Measurements from ENCODE around the gene ANKFY1.
A peak's percentile ranks its signal among the peaks of the same experiment; 100 is the strongest.
"Not testable (repeated sequence)": the region's sequence is repeated elsewhere in the genome, so short reads cannot be mapped to it uniquely, and the experiment has no call there.

The ANKFY1 gene

GRCh38 chr17:4144422-4144747, 119.4 kb downstream of the ANKFY1 start:
- no peak for DNase-seq (ENCODE audit: low read depth)
- H3K4me3 ChIP-seq (ENCODE audit: low read depth, low read length): peak overlapping the region; percentile 77
- TF ChIP-seq MAX (IDR thresholded peaks at IDR 0.05; ENCODE audit: low read depth, low read length): no peak
- TF ChIP-seq MYC (IDR thresholded peaks at IDR 0.05; ENCODE audit: low read depth, low read length): no peak
- no peak for TF ChIP-seq POLR2A (IDR thresholded peaks at IDR 0.05; ENCODE audit: extremely low read depth, insufficient read length)
- no peak for TF ChIP-seq CTCF (IDR thresholded peaks at IDR 0.05; ENCODE audit: low read depth, low read length)

- DNase-seq (ENCODE audit: low read depth): peak; percentile 90
- TF ChIP-seq POLR2A (IDR thresholded peaks at IDR 0.05; ENCODE audit: extremely low read depth, insufficient read length) (peak; percentile 60), CTCF (IDR thresholded peaks at IDR 0.05; ENCODE audit: low read depth, low read length) (no peak), MYC (IDR thresholded peaks at IDR 0.05; ENCODE audit: low read depth, low read length) (peak; percentile 45), MAX (IDR thresholded peaks at IDR 0.05; ENCODE audit: low read depth, low read length) (peak; percentile 30)
- H3K4me3 ChIP-seq (ENCODE audit: low read depth, low read length): peak overlapping the region; percentile 77
Observed at GRCh38 chr17:4143563-4144421, 120.0 kb downstream of the ANKFY1 start.

GRCh38 chr17:4142107-4142900, 121.5 kb downstream of the ANKFY1 start:
- DNase-seq (ENCODE audit: low read depth): peak; percentile 45
- peak overlapping the region; percentile 83 for H3K4me3 ChIP-seq (ENCODE audit: low read depth, low read length)
- TF ChIP-seq POLR2A (IDR thresholded peaks at IDR 0.05; ENCODE audit: extremely low read depth, insufficient read length): no peak
- TF ChIP-seq MAX (IDR thresholded peaks at IDR 0.05; ENCODE audit: low read depth, low read length): no peak
- TF ChIP-seq MYC (IDR thresholded peaks at IDR 0.05; ENCODE audit: low read depth, low read length): no peak
- TF ChIP-seq CTCF (IDR thresholded peaks at IDR 0.05; ENCODE audit: low read depth, low read length): no peak

GRCh38 chr17:4140125-4140524, 123.7 kb downstream of the ANKFY1 start:
- DNase-seq (ENCODE audit: low read depth): no peak
- TF ChIP-seq MAX (IDR thresholded peaks at IDR 0.05; ENCODE audit: low read depth, low read length) (no peak), MYC (IDR thresholded peaks at IDR 0.05; ENCODE audit: low read depth, low read length) (no peak), CTCF (IDR thresholded peaks at IDR 0.05; ENCODE audit: low read depth, low read length) (no peak), POLR2A (IDR thresholded peaks at IDR 0.05; ENCODE audit: extremely low read depth, insufficient read length) (no peak)
- no peak overlapping the region for H3K4me3 ChIP-seq (ENCODE audit: low read depth, low read length)

- H3K4me3 ChIP-seq (ENCODE audit: low read depth, low read length); DNase-seq (ENCODE audit: low read depth): not testable (repeated sequence)
Observed at GRCh38 chr17:4138906-4139526, 124.8 kb downstream of the ANKFY1 start.

- DNase-seq (ENCODE audit: low read depth): no peak
- no peak for TF ChIP-seq MAX (IDR thresholded peaks at IDR 0.05; ENCODE audit: low read depth, low read length)
- no peak for TF ChIP-seq POLR2A (IDR thresholded peaks at IDR 0.05; ENCODE audit: extremely low read depth, insufficient read length)
- TF ChIP-seq MYC (IDR thresholded peaks at IDR 0.05; ENCODE audit: low read depth, low read length): no peak
- no peak for TF ChIP-seq CTCF (IDR thresholded peaks at IDR 0.05; ENCODE audit: low read depth, low read length)
- no peak overlapping the region for H3K4me3 ChIP-seq (ENCODE audit: low read depth, low read length)
Observed at GRCh38 chr17:4136373-4136772, 127.4 kb downstream of the ANKFY1 start.

All from NB4 (cell line).